ENCODE measurements around the gene KIRREL3. TPM values are rescaled to one million over a fixed set of nuclear protein-coding genes. Genes with fewer than 3 reads are reported as not detected.

The KIRREL3 gene
- total and polyA plus RNA-seq, 2 donors (not counting 3 experiments of a cell fraction or from before 2014, with no cell fraction given): not detected

DNA sequence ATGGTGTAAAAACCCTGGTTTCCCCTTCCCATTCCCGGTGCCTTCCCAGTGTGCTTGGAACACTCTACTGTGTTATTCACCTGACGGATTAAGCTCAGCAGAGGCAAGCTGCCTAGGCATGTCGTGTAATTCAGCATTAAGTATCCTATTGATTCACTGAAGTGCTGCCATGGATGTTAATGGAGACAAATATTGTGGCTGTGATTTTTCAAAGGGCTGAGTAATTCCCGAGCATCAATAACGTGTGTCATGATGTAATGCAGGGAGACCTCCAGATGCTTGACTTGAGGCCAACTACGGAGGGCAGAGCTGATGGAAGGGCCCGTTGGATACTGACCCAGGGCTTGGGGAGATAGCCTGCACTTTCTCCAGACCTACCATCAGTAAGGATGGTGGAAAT is 376.1 kb downstream of the KIRREL3 start:
- Histone ChIP-seq H3K4me3 (replicated peaks in 1 of 3; ENCODE audit: insufficient read depth in 1 of 3, low read depth in 1 of 3, low read length in 3 of 3) (no peak overlapping the region), H3K4me1 (ENCODE audit: control insufficient read depth, extremely low read depth, insufficient read depth, low read length) (no peaks in the 10 kb centered on the region), H3K9me1 (replicated peaks; ENCODE audit: control insufficient read depth, extremely low read depth, insufficient read depth, low read length) (no peaks in the 10 kb centered on the region), H3K79me2 (ENCODE audit: control insufficient read depth, insufficient read depth, low read length) (no peaks in the 10 kb centered on the region), H4K20me1 (replicated peaks; ENCODE audit: control insufficient read depth, extremely low read depth, insufficient read depth, low read length) (no peaks in the 10 kb centered on the region), H3K4me2 (ENCODE audit: insufficient read depth, low read length) (no peak overlapping the region), H3K36me3 (ENCODE audit: control insufficient read depth in 2 of 2, extremely low read depth in 1 of 2, insufficient read depth in 2 of 2, low read length in 2 of 2) (no peaks in the 10 kb centered on the region), H3K27me3 (ENCODE audit: control insufficient read depth in 2 of 2, insufficient read depth in 2 of 2, low read length in 2 of 2) (no peaks in the 10 kb centered on the region), H2AFZ (ENCODE audit: low read depth, low read length) (no peak overlapping the region), H3K9me3 (replicated peaks; ENCODE audit: control insufficient read depth, insufficient read depth, low read length) (no peaks in the 10 kb centered on the region), H3K27ac (ENCODE audit: insufficient read depth, low read depth, low read length) (no peak overlapping the region), H3K9ac (replicated peaks; ENCODE audit: extremely low read depth, insufficient read depth, low read length) (no peak overlapping the region)
- FAIRE-seq (no peak), DNase-seq (ENCODE audit: low read depth, low spot score) (no peak)
- dilution Hi-C loops (cut with MboI; ENCODE audit: extremely low pct_ligation_motif_present, low sequenced_read_pairs) (no loop called here), intact Hi-C loops (cut with micrococcal nuclease) (no loop called here)
- ChIA-PET CTCF (no interaction called here), POLR2A (no interaction called here)
- TF ChIP-seq JUN (IDR thresholded peaks at IDR 0.05; ENCODE audit: borderline replicate concordance, insufficient read depth, insufficient read length, low read depth) (no peak), MYC (IDR thresholded peaks at IDR 0.05; ENCODE audit: low read depth, low read length) (no peak), FOS (IDR thresholded peaks at IDR 0.05; ENCODE audit: borderline replicate concordance, insufficient read depth, low read length) (no peak), EZH2 (IDR thresholded peaks at IDR 0.05; ENCODE audit: borderline replicate concordance, low read depth, low read length, severe bottlenecking) (no peak), GATA2 (IDR thresholded peaks at IDR 0.05; ENCODE audit: insufficient read depth, insufficient read length, low read depth, low read length) (no peak), POLR2AphosphoS5 (IDR thresholded peaks at IDR 0.05; ENCODE audit: insufficient read depth, low read depth, low read length) (no peak), POLR2A (IDR thresholded peaks at IDR 0.05; ENCODE audit: low read depth, low read length) (no peak)
- TF ChIP-seq, protein P1, sequence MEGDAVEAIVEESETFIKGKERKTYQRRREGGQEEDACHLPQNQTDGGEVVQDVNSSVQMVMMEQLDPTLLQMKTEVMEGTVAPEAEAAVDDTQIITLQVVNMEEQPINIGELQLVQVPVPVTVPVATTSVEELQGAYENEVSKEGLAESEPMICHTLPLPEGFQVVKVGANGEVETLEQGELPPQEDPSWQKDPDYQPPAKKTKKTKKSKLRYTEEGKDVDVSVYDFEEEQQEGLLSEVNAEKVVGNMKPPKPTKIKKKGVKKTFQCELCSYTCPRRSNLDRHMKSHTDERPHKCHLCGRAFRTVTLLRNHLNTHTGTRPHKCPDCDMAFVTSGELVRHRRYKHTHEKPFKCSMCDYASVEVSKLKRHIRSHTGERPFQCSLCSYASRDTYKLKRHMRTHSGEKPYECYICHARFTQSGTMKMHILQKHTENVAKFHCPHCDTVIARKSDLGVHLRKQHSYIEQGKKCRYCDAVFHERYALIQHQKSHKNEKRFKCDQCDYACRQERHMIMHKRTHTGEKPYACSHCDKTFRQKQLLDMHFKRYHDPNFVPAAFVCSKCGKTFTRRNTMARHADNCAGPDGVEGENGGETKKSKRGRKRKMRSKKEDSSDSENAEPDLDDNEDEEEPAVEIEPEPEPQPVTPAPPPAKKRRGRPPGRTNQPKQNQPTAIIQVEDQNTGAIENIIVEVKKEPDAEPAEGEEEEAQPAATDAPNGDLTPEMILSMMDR (IDR thresholded peaks at IDR 0.05; ENCODE audit: extremely low read depth in 1 of 2, insufficient read depth in 1 of 2, low read depth in 1 of 2, low read length in 2 of 2): no peak
- TF ChIP-seq, protein P2, sequence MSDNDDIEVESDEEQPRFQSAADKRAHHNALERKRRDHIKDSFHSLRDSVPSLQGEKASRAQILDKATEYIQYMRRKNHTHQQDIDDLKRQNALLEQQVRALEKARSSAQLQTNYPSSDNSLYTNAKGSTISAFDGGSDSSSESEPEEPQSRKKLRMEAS (IDR thresholded peaks at IDR 0.05; ENCODE audit: insufficient read depth, insufficient read length): no peak
- BruUV-seq (replicated peaks): no TSS peak

All from endothelial cell of umbilical vein (primary cell).